Cardiac muscle cell (in vitro differentiated cells and primary cell): ENCODE results near the gene MRPS23. TPM values are rescaled to one million over a fixed set of nuclear protein-coding genes. Genes with fewer than 3 reads are reported as not detected.
A peak's percentile ranks its signal among the peaks of the same experiment; 100 is the strongest.
"Not testable (repeated sequence)": the region's sequence is repeated elsewhere in the genome, so short reads cannot be mapped to it uniquely, and the experiment has no call there.

Experiments used
- DNase-seq, 2 donors: peaks; one replicate each; pipeline versions ENCODE4 v3.0.0 to v3.0.0-alpha.2; 2010 to 2017; ENCODE audit warnings: low read depth in 1 of 2, low spot score in 1 of 2
- H3K27ac ChIP-seq: fragments of 200-600 bp; sonication (generic); 2 replicates; pipeline ENCODE4 v1.5.1; 2016
- H3K27me3 ChIP-seq: fragments of 200-600 bp; sonication (generic); 2 replicates; pipeline ENCODE4 v1.6.0; 2016; ENCODE audit warnings: control low read depth
- H3K36me3 ChIP-seq: fragments of 200-600 bp; sonication (generic); 2 replicates; pipeline ENCODE4 v1.5.1; 2016; ENCODE audit warnings: control low read depth
- H3K4me1 ChIP-seq: fragments of 200-600 bp; sonication (generic); 2 replicates; pipeline ENCODE4 v1.8.1; 2017; ENCODE audit warnings: low read depth, mild to moderate bottlenecking, mixed run types
- H3K4me3 ChIP-seq: fragments of 200-600 bp; sonication (generic); 2 replicates; pipeline ENCODE4 v1.5.1; 2016; ENCODE audit warnings: mild to moderate bottlenecking
- H3K9me3 ChIP-seq: fragments of 200-600 bp; sonication (generic); 2 replicates; pipeline ENCODE4 v1.5.1; 2017; ENCODE audit warnings: low read depth, mild to moderate bottlenecking, control low read depth
- polyA plus RNA-seq: library from polyadenylated mRNA; unstranded; fragments of >200 nt; fragmentation: Nextera tagmentation; extraction: Ambion mirVana; gene quantifications from 2 replicates; pipeline ENCODE4 v1.2.1, GENCODE V29; 2016
- total RNA-seq: library from RNA; depleted of rRNA; stranded (reverse); fragments of >200 nt; gene quantifications from 2 replicates; pipeline ENCODE4 v1.2.3, GENCODE V29; 2016
- TF ChIP-seq, protein P1 (sequence below): IDR thresholded peaks from 2 replicates; pipeline ENCODE4 v1.5.1; 2012; ENCODE audit warnings: low read depth, mild to moderate bottlenecking, low read length

MRPS23 gene
- total and polyA plus RNA-seq, 2 experiments from 2014 or later = 24.4 to 87.9 TPM

DNA sequence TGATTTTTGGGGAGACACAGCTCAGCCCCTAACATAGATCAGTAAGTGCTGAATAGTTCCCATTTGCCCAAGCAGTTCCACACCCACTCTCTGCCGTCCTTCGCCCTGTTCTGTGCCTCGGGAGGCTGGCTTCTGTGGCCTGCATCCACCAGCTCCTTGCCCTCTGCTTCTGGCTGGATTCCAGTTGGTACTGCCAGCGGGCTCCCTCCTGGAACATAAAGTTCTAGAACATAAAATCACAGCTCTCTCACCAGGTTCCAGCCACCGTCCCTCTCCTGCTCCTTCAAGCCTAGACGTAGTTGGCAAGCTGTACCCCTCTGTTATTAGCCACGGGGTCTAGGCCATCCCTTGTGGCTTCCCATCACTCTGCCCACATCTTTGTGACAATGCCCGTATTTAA, 3.9 kb upstream of the MRPS23 start:
- H3K27me3 ChIP-seq = no peaks in the 10 kb centered on the region
- no peaks in the 10 kb centered on the region for H3K36me3 ChIP-seq
- TF ChIP-seq, protein P1, sequence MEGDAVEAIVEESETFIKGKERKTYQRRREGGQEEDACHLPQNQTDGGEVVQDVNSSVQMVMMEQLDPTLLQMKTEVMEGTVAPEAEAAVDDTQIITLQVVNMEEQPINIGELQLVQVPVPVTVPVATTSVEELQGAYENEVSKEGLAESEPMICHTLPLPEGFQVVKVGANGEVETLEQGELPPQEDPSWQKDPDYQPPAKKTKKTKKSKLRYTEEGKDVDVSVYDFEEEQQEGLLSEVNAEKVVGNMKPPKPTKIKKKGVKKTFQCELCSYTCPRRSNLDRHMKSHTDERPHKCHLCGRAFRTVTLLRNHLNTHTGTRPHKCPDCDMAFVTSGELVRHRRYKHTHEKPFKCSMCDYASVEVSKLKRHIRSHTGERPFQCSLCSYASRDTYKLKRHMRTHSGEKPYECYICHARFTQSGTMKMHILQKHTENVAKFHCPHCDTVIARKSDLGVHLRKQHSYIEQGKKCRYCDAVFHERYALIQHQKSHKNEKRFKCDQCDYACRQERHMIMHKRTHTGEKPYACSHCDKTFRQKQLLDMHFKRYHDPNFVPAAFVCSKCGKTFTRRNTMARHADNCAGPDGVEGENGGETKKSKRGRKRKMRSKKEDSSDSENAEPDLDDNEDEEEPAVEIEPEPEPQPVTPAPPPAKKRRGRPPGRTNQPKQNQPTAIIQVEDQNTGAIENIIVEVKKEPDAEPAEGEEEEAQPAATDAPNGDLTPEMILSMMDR = no peak
- no peaks in the 10 kb centered on the region for H3K9me3 ChIP-seq
- H3K4me3 ChIP-seq = no peak overlapping the region
- peaks cover 28% of the 10 kb centered on the region for H3K4me1 ChIP-seq
- no peak for DNase-seq
- H3K27ac ChIP-seq = no peak overlapping the region

DNA sequence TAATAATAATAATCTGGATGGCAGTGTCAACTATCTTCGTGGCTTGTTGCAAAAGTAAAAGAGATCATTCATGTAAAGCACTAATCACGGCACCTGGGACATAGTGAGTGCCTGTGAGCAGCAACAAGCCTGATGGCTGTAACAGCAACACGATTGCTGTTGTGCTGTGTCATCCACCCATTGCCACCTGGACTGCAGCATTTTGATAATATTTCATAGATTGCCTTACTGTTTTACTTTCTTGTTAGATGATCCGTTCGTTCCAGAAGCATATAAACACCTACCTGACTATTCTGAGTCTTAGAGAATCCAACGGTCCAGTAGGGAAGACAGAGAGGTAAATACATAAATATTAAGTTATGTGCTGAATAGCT, 3.1 kb upstream of the MRPS23 start:
- no peaks in the 10 kb centered on the region for H3K9me3 ChIP-seq
- no peak overlapping the region for H3K4me3 ChIP-seq
- peaks cover 1% of the 10 kb centered on the region for H3K36me3 ChIP-seq
- TF ChIP-seq, protein P1 = no peak
- H3K27ac ChIP-seq = peak overlapping the region; percentile 11
- peaks cover 28% of the 10 kb centered on the region for H3K4me1 ChIP-seq
- no peaks in the 10 kb centered on the region for H3K27me3 ChIP-seq
- no peak for DNase-seq

DNA sequence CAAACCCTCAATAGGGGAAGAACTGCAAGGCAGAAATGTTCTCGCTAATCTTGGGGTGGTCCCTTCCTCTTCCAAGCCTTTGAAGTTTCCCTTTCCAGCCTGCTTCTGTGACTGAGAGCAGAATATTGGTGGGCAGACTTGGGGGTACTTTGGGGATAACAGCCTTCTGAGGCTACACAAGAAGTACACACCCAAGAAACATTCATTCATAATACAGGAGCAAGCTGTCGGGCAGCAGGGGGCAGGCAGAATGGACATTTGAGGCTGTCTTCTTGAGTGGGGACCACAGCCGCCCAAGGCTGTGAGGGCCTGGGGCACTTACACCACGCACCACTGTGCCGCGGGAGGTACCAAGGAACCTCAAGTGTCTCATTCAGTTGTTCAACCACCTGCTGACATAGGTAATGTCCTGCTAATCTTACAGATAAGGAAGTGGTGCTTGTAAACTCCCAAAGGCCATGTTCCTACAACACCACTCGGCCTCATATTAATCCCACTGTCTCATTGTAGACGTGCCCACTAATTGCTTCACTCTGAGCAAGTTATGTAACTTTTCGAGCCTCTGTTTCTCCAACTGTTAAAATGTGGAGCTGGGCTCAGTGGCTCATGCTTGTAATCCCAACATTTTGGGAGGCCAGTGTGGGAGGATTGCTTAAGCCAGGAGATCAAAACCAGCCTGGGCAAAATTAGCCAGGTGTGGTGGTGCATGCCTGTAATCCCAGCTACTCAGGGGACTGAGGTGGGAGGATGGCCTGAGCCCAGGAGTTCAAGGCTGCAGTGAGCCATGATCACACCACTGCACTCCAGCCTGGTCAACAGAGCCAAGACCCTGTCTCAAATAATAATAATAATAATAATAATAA, 2.5 kb upstream of the MRPS23 start:
- TF ChIP-seq, protein P1 = no peak
- DNase-seq = peak in 1 of 2 donors; percentile 39
- H3K27ac ChIP-seq = peak overlapping the region; percentile 96
- no peaks in the 10 kb centered on the region for H3K27me3 ChIP-seq
- H3K4me3 ChIP-seq = no peak overlapping the region
- H3K36me3 ChIP-seq = peaks cover 4% of the 10 kb centered on the region
- no peaks in the 10 kb centered on the region for H3K9me3 ChIP-seq
- H3K4me1 ChIP-seq = peaks cover 28% of the 10 kb centered on the region

DNA sequence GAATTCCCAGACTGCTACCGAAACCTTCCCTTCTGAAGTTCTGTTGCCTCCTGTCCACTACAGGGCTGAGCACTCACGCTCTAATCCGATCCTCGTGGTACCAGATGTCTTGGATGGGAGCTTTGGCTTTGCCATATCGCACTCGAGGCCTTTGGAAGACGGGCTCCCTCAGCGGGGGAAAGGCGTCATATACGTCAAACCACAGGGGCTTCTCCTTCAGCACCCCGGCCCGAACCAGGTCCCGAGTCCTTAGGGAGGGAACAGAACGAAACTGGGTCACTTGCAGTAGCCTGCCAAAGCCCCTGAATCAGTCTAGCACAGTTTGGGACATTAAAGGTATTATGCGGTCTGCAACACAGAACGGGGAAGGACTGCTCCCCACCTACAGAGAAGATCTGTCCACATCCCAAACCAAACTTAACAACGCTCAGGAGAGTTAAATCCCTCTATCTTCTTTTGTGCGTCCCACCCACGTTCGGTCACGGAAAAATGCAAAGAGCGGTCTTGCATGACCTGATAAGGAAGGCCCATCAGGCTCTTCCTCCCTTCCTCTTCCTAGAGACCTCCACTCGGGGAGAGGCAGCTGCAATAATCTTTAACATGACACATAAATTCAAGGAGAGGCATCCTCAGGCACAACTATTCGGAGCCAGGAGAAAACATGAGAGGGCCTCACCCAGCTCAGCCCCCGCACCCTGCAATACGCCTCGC, 526 bp downstream of the MRPS23 start:
- peak overlapping the region; percentile 88 for H3K4me3 ChIP-seq
- peak overlapping the region; percentile 52 for H3K27ac ChIP-seq
- no peak for DNase-seq
- TF ChIP-seq, protein P1 = no peak
- peaks cover 13% of the 10 kb centered on the region for H3K36me3 ChIP-seq
- H3K9me3 ChIP-seq = no peaks in the 10 kb centered on the region
- no peaks in the 10 kb centered on the region for H3K27me3 ChIP-seq
- H3K4me1 ChIP-seq = peaks cover 21% of the 10 kb centered on the region

DNA sequence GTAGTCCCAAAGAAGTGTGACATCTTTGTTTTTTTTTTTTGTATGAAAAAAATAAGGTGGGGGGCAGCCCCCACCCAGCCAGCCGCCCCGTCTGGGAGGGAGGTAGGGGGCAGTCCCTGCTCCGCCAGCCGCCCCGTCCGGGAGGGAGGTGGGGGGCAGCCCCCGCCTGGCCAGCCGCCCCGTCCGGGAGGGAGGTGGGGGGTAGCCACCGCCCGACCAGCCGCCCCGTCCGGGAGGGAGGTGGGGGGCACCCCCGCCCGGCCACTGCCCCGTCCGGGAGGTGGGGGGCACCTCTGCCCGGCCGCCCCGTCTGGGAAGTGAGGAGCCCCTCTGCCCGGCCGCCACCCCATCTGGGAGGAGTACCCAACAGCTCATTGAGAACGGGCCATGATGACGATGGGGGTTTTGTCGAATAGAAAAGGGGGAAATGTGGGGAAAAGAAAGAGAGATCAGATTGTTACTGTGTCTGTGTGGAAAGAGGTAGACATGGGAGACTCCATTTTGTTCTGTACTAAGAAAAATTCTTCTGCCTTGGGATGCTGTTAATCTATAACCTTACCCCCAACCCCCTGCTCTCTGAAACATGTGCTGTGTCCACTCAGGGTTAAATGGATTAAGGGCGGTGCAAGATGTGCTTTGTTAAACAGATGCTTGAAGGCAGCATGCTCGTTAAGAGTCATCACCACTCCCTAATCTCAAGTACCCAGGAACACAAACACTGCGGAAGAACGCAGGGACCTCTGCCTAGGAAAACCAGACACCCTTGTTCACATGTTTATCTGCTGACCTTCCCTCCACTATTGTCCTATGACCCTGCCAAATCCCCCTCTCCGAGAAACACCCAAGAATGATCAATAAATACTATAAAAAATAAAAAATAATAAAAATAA, 3.5 kb downstream of the MRPS23 start:
- not testable (repeated sequence) for H3K4me3 ChIP-seq, DNase-seq, H3K4me1 ChIP-seq, H3K27me3 ChIP-seq, H3K9me3 ChIP-seq
- Histone ChIP-seq H3K27ac (peak overlapping the region; percentile 61), H3K36me3 (peaks cover 13% of the 10 kb centered on the region)
